Uterus (tissue), 2 donors: ENCODE results near the gene COL4A3.

Experiments
- CTCF ChIP-seq, 4 experiments: fragments of 200-600 bp in 2 of 4; fragments of 450-650 bp in 2 of 4; sonication (generic) in 2 of 4; IDR thresholded peaks; one replicate each; pipeline ENCODE4 v1.5.1; 2016 to 2019; ENCODE audit warnings: antibody characterized with exemption in 4 of 4, mild to moderate bottlenecking in 2 of 4, moderate library complexity in 1 of 4
- POLR2A ChIP-seq, 2 donors: fragments of 450-650 bp; IDR thresholded peaks; one replicate each; pipeline ENCODE4 v1.6.1; 2016; ENCODE audit warnings: antibody characterized with exemption in 2 of 2, mild to moderate bottlenecking in 1 of 2, moderate library complexity in 1 of 2

GRCh38 chr2:227214622-227215041, 50.2 kb downstream of the COL4A3 start:
- TF ChIP-seq CTCF (IDR thresholded peaks at IDR 0.05) (no peak), POLR2A (IDR thresholded peaks at IDR 0.05) (no peak)
